ENCODE data around the gene DPEP3.

DNA sequence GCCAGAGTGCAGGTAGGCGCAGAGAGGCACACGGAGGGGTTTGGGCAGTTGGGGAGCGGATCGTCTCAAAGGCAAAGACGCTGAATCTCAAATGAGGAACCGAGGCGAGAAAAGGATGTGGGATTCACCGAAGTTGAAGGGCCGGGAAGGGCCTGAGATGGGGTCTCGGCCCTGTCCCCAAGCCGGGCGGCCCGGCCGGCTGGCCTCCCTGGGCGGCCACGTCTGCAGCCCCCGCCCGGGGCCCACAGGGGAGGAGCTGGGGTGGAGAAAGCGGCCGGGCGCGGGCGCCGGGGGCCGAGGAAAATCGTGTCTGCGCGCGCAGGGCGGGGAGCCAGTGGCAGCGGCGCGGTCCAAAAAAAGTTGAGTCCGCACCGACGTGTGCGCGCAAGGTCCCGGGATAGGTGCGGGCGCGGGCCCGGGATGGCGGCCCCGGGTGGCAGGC is 12.3 kb downstream of the DPEP3 start:
- TF ChIP-seq CTCF (IDR thresholded peaks at IDR 0.05) (no peak), POLR2A (IDR thresholded peaks at IDR 0.05) (no peak)
